Caco-2 (cell line): ENCODE results near the gene RPE65. TPM values are rescaled to one million over a fixed set of nuclear protein-coding genes. Genes with fewer than 3 reads are reported as not detected.

Experiments
- Bru-seq: library from RNA; stranded (reverse); fragments of 400-500 nt; gene quantifications from one replicate; lab custom pipeline; 2021; lab: Mats Ljungman, UMichigan
- BruChase-seq, 2 experiments: library from RNA; stranded (reverse); fragments of 400-500 nt; gene quantifications; one replicate each; lab custom pipeline; 2021; lab: Mats Ljungman, UMichigan
- BruUV-seq: library from RNA; stranded (reverse); fragments of 400-500 nt; replicated peaks from 2 replicates; lab custom pipeline; 2021; lab: Mats Ljungman, UMichigan
- CTCF ChIA-PET: fragments of 300-600 bp; sonication (Branson Sonifier 250); formaldehyde crosslinking; loops from one replicate; lab custom pipeline; 2022; ENCODE audit warnings: antibody characterized with exemption; lab: Charles Lee
- POLR2A ChIA-PET: fragments of 300-600 bp; sonication (Branson Sonifier 250); formaldehyde crosslinking; loops from one replicate; lab custom pipeline; 2022; ENCODE audit warnings: antibody characterized with exemption; lab: Charles Lee
- DNase-seq, 2 experiments: peaks; one replicate each; pipeline versions ENCODE4 v3.0.0 to v3.0.0-alpha.2; 2020 to 2022
- H3K27me3 ChIP-seq: replicated peaks from 2 replicates; pipeline ENCODE4 v1.6.0; 2011; ENCODE audit warnings: low read length; ENCODE audit not compliant: control insufficient read depth, insufficient read depth
- H3K36me3 ChIP-seq: 2 replicates; pipeline ENCODE4 v1.5.1; 2011; ENCODE audit warnings: low read length; ENCODE audit not compliant: control insufficient read depth, insufficient read depth
- H3K4me1 ChIP-seq: fragments of 250-450 bp; sonication (Bioruptor Pico); 2 replicates; pipeline ENCODE4 v1.5.1; 2020; ENCODE audit warnings: mild to moderate bottlenecking
- H3K4me3 ChIP-seq: 2 replicates; pipeline ENCODE4 v1.5.1; 2011; ENCODE audit warnings: low read depth, mild to moderate bottlenecking, control low read depth, low read length
- H3K9me3 ChIP-seq: fragments of 250-450 bp; sonication (Bioruptor Pico); 2 replicates; pipeline ENCODE4 v1.5.1; 2020; ENCODE audit warnings: mild to moderate bottlenecking, moderate library complexity
- H3K27ac Mint-ChIP-seq: one replicate; pipeline ENCODE4 v1.8.0; 2022; ENCODE audit warnings: mixed read lengths; ENCODE audit not compliant: unreplicated experiment
- H3K27me3 Mint-ChIP-seq: one replicate; pipeline ENCODE4 v1.8.0; 2022; ENCODE audit warnings: mixed read lengths; ENCODE audit not compliant: insufficient read depth, unreplicated experiment
- H3K36me3 Mint-ChIP-seq: one replicate; pipeline ENCODE4 v1.8.0; 2022; ENCODE audit warnings: mild to moderate bottlenecking, mixed read lengths; ENCODE audit not compliant: insufficient read depth, unreplicated experiment
- H3K4me1 Mint-ChIP-seq: one replicate; pipeline ENCODE4 v1.8.0; 2022; ENCODE audit warnings: low read depth, mixed read lengths; ENCODE audit not compliant: unreplicated experiment
- H3K4me3 Mint-ChIP-seq: one replicate; pipeline ENCODE4 v1.8.0; 2022; ENCODE audit warnings: mild to moderate bottlenecking, moderate library complexity, mixed read lengths; ENCODE audit not compliant: unreplicated experiment
- H3K9me3 Mint-ChIP-seq: one replicate; pipeline ENCODE4 v1.8.0; 2022; ENCODE audit warnings: mixed read lengths; ENCODE audit not compliant: unreplicated experiment
- CTCF ChIP-seq, 2 experiments: fragments of 200-600 bp in 1 of 2; IDR thresholded peaks; 1 replicate in 1 of 2; 2 replicates in 1 of 2; pipeline versions ENCODE4 v1.5.1 to v1.8.0; 2011 to 2022; ENCODE audit warnings: antibody characterized with exemption in 1 of 2, control low read depth in 1 of 2, inconsistent platforms in 1 of 2, low read depth in 1 of 2, low read length in 1 of 2, mild to moderate bottlenecking in 1 of 2, moderate library complexity in 1 of 2; ENCODE audit not compliant: insufficient read depth in 1 of 2, severe bottlenecking in 1 of 2, unreplicated experiment in 1 of 2
- intact Hi-C: fragments of 100-400 bp; cut with micrococcal nuclease; formaldehyde crosslinking; loops from one replicate; pipeline ENCODE4 v1.10.0; 2022; ENCODE audit not compliant: unreplicated experiment
- long read RNA-seq: library from polyadenylated mRNA; stranded (forward); transcript quantifications from one replicate; pipeline ENCODE4 v2.0.0, GENCODE V29; 2022
- total RNA-seq: library from RNA; stranded (reverse); gene quantifications from 2 replicates; pipeline ENCODE4 v1.2.3, GENCODE V29; 2022

Gene RPE65
- total RNA-seq (not detected in 2 replicates), Bru-seq, nascent RNA (not detected), BruChase-seq, experiment 1, labeled RNA remaining after a 2-hour chase (percentile 7 among the genes with signal in this experiment), BruChase-seq, experiment 2, labeled RNA remaining after a 6-hour chase (percentile 4 among the genes with signal in this experiment)
- long read RNA-seq, result 0 reads

- DNase-seq, result no peak
- no peaks in the 10 kb centered on the region for H3K27me3 Mint-ChIP-seq
- Histone ChIP-seq H3K4me1 (no peaks in the 10 kb centered on the region), H3K36me3 (no peaks in the 10 kb centered on the region), H3K27me3 (no peaks in the 10 kb centered on the region), H3K4me3 (no peak within 1 kb of the TSS), H3K9me3 (no peaks in the 10 kb centered on the region)
- ChIA-PET CTCF (no interaction called here), POLR2A (no interaction called here)
- no peaks in the 10 kb centered on the region for H3K9me3 Mint-ChIP-seq
- TF ChIP-seq CTCF (IDR thresholded peaks at IDR 0.05; ENCODE audit: insufficient read depth in 1 of 2, low read depth in 1 of 2, low read length in 1 of 2, severe bottlenecking in 1 of 2, unreplicated experiment in 1 of 2), result no peak
- intact Hi-C loops, result no loop called here
- BruUV-seq, result no TSS peak
- no peaks in the 10 kb centered on the region for H3K4me1 Mint-ChIP-seq
- no peak within 1 kb of the TSS for H3K4me3 Mint-ChIP-seq
- H3K36me3 Mint-ChIP-seq, result no peaks in the 10 kb centered on the region
- H3K27ac Mint-ChIP-seq, result no peak within 1 kb of the TSS
Observed at GRCh38 chr1:68449901-68450300, at the start of gene RPE65. RPE65 (minus strand) TSS chr1:68449954; CDS start chr1:68449905, 49 bp downstream.

GRCh38 chr1:68497358-68497698, 47.6 kb upstream of the RPE65 start:
- Histone ChIP-seq H3K27me3 (no peaks in the 10 kb centered on the region), H3K4me3 (peak overlapping the region; percentile 83), H3K36me3 (no peaks in the 10 kb centered on the region), H3K9me3 (no peaks in the 10 kb centered on the region), H3K4me1 (peaks cover 5% of the 10 kb centered on the region; the same call in 1 of the 2 replicates)
- TF ChIP-seq CTCF (IDR thresholded peaks at IDR 0.05; ENCODE audit: insufficient read depth in 1 of 2, low read depth in 1 of 2, low read length in 1 of 2, severe bottlenecking in 1 of 2, unreplicated experiment in 1 of 2), result no peak
- peaks cover 6% of the 10 kb centered on the region for H3K4me1 Mint-ChIP-seq
- DNase-seq, result no peak
- ChIA-PET POLR2A (interaction anchor here (0.6 kb wide), 1 partner anchor 1914 kb away, joined by 3 read pairs; the partner anchor contains the start of gene CTH), CTCF (interaction anchor here (0.8 kb wide), 1 partner anchor 31 kb away, joined by 3 read pairs; no protein-coding TSS in a partner anchor)
- no peaks in the 10 kb centered on the region for H3K36me3 Mint-ChIP-seq
- BruUV-seq, result no TSS peak
- H3K27me3 Mint-ChIP-seq, result no peaks in the 10 kb centered on the region
- H3K27ac Mint-ChIP-seq, result peak overlapping the region; percentile 78
- intact Hi-C loops, result loop anchor here (1.0 kb wide), 1 partner anchor 207 kb away; no protein-coding TSS in a partner anchor
- H3K4me3 Mint-ChIP-seq, result peak overlapping the region; percentile 79
- H3K9me3 Mint-ChIP-seq, result no peaks in the 10 kb centered on the region

- TSS peak; percentile 67 for BruUV-seq
- no peaks in the 10 kb centered on the region for H3K36me3 Mint-ChIP-seq
- intact Hi-C loops, result loop anchor here (1.0 kb wide), 1 partner anchor 207 kb away; no protein-coding TSS in a partner anchor
Observed at GRCh38 chr1:68496680-68497357, 47.1 kb upstream of the RPE65 start, which contains the start of gene DEPDC1. DEPDC1 (minus strand) TSS chr1:68497082; CDS start chr1:68496999, 83 bp downstream.

More at GRCh38 chr1:68496680-68497357, 47.1 kb upstream of the RPE65 start, which contains the start of gene DEPDC1:
- Histone ChIP-seq H3K9me3 (no peaks in the 10 kb centered on the region), H3K4me1 (peaks cover 5% of the 10 kb centered on the region; the same call in 1 of the 2 replicates), H3K36me3 (no peaks in the 10 kb centered on the region), H3K4me3 (peak within 1 kb of the TSS; percentile 83), H3K27me3 (no peaks in the 10 kb centered on the region)
- ChIA-PET CTCF (interaction anchor here (0.8 kb wide), 1 partner anchor 31 kb away, joined by 3 read pairs; no protein-coding TSS in a partner anchor), POLR2A (interaction anchor here (0.6 kb wide), 1 partner anchor 1914 kb away, joined by 3 read pairs; the partner anchor contains the start of gene CTH)
- Mint-ChIP-seq H3K27me3 (no peaks in the 10 kb centered on the region), H3K27ac (peak within 1 kb of the TSS; percentile 78), H3K4me3 (peak within 1 kb of the TSS; percentile 79), H3K4me1 (peaks cover 6% of the 10 kb centered on the region), H3K9me3 (no peaks in the 10 kb centered on the region)
- DNase-seq, result peak; percentile 93 to 94
- TF ChIP-seq CTCF (IDR thresholded peaks at IDR 0.05; ENCODE audit: insufficient read depth in 1 of 2, low read depth in 1 of 2, low read length in 1 of 2, severe bottlenecking in 1 of 2, unreplicated experiment in 1 of 2), result no peak
